GM13976 (cell line): Measurements from ENCODE around the gene RRP1B.

Source experiments
- DNase-seq: peaks from one replicate; pipeline ENCODE4 v3.0.0; 2012; ENCODE audit warnings: low spot score
- CTCF ChIP-seq: IDR thresholded peaks from 2 replicates; pipeline ENCODE4 v1.5.1; 2012; ENCODE audit warnings: borderline replicate concordance, mild to moderate bottlenecking; ENCODE audit not compliant: insufficient read depth; ENCODE audit errors: extremely low read depth, missing control alignments, control extremely low read depth
- in situ Hi-C: fragments of 300-500 bp; cut with MboI; formaldehyde crosslinking; loops from one replicate; pipeline ENCODE4 v1.12.0; 2022; ENCODE audit warnings: low sequenced_read_pairs, mixed read lengths, inconsistent platforms; ENCODE audit not compliant: unreplicated experiment

Gene RRP1B

DNA sequence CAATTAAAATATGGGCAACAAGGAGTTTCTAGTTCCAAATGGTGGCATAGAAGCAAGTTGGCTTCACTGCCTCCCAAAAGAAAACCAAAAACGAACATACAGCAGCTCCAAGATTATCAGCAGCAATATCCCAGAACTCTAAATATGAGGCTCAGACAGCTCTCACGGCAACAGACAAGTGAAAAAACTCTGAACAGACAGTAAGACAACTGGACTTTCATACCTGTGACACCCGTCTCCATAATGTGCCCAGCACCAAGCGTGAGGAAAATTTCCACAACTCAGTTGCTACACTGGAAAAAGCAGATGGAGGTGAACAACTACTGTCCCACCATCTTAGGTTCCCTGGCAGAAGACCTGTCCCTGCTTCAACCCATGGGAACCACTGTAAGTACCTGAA, 40.0 kb upstream of the RRP1B start:
- TF ChIP-seq CTCF = no peak
- DNase-seq = no peak
- in situ Hi-C loops = no loop called here

GRCh38 chr21:43619856-43620255, 39.5 kb upstream of the RRP1B start:
- TF ChIP-seq CTCF = no peak
- in situ Hi-C loops = no loop called here
- no peak for DNase-seq

GRCh38 chr21:43622796-43623195, 36.6 kb upstream of the RRP1B start:
- in situ Hi-C loops = no loop called here
- DNase-seq = no peak
- no peak for TF ChIP-seq CTCF

DNA sequence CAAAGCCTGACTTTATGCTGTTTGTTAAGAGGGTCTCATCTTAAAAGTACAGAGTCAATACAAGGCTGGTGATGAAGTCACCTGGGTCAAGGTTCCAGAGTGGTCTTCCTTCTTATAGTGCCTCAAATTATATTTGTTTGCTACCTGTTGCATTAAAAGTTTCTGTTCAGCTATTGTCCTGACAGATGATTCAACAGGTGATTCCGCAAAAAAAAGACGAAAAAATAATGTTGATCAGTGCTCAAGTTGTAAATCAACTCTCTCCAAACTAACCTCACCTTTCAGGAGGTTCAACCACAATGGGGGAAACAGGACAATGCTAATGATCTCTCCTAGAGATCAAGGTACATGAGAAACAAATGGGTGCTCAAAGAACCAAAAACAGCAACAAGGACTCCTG, 35.8 kb upstream of the RRP1B start:
- no peak for DNase-seq
- in situ Hi-C loops = no loop called here
- no peak for TF ChIP-seq CTCF

- peak; percentile 2 for DNase-seq
- in situ Hi-C loops = no loop called here
- no peak for TF ChIP-seq CTCF
Measured at GRCh38 chr21:43624339-43624738, 35.0 kb upstream of the RRP1B start.

DNA sequence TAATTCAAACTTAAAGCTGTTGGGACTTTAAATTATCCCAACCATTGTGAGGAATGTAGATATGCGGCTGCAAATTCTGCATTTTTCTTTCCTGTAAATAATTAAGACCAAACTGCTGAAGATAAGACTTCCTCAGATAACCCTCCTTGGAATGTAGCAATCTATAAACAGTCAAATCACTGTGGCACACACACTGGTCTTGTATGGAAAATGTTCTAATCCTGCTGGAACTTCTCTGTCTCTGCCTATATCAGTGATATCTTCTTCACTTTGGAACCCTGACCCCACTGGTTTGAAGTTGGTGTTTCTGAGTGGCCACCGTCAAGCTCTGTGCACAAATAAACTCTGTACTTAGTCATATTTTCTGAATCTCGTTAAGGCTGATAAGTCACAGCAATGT, 33.0 kb upstream of the RRP1B start:
- no peak for TF ChIP-seq CTCF

GRCh38 chr21:43627527-43627926, 31.8 kb upstream of the RRP1B start:
- in situ Hi-C loops = no loop called here
- no peak for DNase-seq
- no peak for TF ChIP-seq CTCF

More for the DNA sequence above, 33.0 kb upstream of the RRP1B start:
- DNase-seq = no peak
- in situ Hi-C loops = no loop called here
